ENCODE results near the gene DNM1.

DNA sequence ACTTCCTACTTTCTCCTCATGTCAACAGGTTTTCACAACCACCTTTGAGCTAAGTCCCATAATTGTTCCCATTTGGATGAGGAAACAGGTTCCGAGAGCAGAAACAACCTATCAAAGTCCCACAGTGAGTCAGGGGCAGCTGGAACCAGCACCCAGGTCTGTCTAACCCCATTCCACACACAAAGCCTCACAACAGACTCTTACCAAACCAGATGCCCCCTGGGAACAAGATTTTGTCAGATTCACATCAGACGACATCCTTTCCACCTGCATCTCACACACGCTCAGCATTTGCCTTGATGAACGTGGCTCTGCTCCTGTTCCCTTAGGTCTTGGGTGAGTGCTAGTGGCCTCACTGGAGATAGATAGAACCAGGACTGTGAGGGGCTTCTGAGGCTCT lies 89.9 kb downstream of the DNM1 start:
- TF ChIP-seq CTCF (IDR thresholded peaks at IDR 0.05; ENCODE audit: low read depth, low read length, missing input control) (no peak), YY1 (IDR thresholded peaks at IDR 0.05) (no peak), GABPA (IDR thresholded peaks at IDR 0.05 in 1 of 2, conservative IDR thresholded peaks at IDR 0.05 in 1 of 2) (no peak)
- TF ChIP-seq, protein P1, sequence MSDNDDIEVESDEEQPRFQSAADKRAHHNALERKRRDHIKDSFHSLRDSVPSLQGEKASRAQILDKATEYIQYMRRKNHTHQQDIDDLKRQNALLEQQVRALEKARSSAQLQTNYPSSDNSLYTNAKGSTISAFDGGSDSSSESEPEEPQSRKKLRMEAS (IDR thresholded peaks at IDR 0.05), result no peak

All from liver (tissue), 3 donors.